WTC11 (cell line): ENCODE data around the gene RECK.

Experiments used
- ESRRA ChIP-seq: sonication (generic); formaldehyde crosslinking; IDR thresholded peaks from 2 replicates; pipeline ENCODE4 v1.8.1; 2022; ENCODE audit warnings: mild to moderate bottlenecking, missing genetic modification reagents, borderline replicate concordance
- TF ChIP-seq, protein P1 (sequence below): fragments of 200-600 bp; IDR thresholded peaks from 2 replicates; pipeline ENCODE4 v1.8.0; 2022; ENCODE audit warnings: antibody characterized with exemption

DNA sequence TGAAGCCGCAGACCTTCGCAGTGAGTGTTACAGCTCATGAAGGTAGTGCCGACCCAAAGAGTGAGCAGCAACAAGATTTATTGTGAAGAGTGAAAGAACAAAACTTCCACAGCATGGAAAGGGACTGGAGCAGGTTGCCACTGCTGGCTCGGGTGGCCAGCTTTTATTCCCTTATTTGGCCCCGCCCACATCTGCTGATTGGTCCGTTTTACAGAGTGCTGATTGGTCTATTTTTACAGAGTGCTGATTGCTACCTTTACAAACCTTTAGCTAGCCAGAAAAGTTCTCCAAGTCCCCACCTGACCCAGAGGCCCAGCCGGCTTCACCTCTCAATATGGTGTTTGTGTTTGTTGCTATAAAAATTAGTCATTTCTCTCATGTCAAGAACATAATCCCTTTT lies 49.7 kb downstream of the RECK start:
- TF ChIP-seq, protein P1, sequence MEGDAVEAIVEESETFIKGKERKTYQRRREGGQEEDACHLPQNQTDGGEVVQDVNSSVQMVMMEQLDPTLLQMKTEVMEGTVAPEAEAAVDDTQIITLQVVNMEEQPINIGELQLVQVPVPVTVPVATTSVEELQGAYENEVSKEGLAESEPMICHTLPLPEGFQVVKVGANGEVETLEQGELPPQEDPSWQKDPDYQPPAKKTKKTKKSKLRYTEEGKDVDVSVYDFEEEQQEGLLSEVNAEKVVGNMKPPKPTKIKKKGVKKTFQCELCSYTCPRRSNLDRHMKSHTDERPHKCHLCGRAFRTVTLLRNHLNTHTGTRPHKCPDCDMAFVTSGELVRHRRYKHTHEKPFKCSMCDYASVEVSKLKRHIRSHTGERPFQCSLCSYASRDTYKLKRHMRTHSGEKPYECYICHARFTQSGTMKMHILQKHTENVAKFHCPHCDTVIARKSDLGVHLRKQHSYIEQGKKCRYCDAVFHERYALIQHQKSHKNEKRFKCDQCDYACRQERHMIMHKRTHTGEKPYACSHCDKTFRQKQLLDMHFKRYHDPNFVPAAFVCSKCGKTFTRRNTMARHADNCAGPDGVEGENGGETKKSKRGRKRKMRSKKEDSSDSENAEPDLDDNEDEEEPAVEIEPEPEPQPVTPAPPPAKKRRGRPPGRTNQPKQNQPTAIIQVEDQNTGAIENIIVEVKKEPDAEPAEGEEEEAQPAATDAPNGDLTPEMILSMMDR = no peak
- no peak for TF ChIP-seq ESRRA (CRISPR knock-in tag)
